ENCODE data around the gene TSNAX.

Gene TSNAX

DNA sequence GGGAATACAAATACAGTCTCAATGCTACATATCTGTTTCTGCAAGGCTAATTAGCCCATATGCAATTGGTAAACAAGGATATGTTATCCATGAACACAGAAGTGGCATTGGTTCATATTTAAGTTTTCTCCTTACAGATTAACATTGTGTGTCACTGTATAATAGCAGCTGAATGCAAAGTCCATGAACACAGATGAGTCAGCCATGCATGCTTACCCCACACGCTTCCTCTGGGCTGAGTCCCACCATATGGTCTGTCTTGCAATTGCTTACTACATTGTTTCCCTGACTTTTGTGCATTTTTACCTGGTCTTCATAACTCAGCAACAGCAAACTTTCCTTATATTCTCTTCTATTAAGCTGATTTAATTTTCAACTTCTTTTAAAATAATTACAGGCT is 41.5 kb upstream of the TSNAX start:
- TF ChIP-seq, protein P1, sequence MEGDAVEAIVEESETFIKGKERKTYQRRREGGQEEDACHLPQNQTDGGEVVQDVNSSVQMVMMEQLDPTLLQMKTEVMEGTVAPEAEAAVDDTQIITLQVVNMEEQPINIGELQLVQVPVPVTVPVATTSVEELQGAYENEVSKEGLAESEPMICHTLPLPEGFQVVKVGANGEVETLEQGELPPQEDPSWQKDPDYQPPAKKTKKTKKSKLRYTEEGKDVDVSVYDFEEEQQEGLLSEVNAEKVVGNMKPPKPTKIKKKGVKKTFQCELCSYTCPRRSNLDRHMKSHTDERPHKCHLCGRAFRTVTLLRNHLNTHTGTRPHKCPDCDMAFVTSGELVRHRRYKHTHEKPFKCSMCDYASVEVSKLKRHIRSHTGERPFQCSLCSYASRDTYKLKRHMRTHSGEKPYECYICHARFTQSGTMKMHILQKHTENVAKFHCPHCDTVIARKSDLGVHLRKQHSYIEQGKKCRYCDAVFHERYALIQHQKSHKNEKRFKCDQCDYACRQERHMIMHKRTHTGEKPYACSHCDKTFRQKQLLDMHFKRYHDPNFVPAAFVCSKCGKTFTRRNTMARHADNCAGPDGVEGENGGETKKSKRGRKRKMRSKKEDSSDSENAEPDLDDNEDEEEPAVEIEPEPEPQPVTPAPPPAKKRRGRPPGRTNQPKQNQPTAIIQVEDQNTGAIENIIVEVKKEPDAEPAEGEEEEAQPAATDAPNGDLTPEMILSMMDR (IDR thresholded peaks at IDR 0.05): no peak
- H3K36me3 Mint-ChIP-seq (ENCODE audit: low read depth): no peaks in the 10 kb centered on the region
- H3K27ac Mint-ChIP-seq: no peak overlapping the region
- no peaks in the 10 kb centered on the region for H3K9me3 Mint-ChIP-seq
- H3K4me3 Mint-ChIP-seq: no peak overlapping the region
- no peaks in the 10 kb centered on the region for H3K4me1 Mint-ChIP-seq
- H3K27me3 Mint-ChIP-seq (ENCODE audit: low read depth, poor library complexity): no peaks in the 10 kb centered on the region
- DNase-seq: no peak

DNA sequence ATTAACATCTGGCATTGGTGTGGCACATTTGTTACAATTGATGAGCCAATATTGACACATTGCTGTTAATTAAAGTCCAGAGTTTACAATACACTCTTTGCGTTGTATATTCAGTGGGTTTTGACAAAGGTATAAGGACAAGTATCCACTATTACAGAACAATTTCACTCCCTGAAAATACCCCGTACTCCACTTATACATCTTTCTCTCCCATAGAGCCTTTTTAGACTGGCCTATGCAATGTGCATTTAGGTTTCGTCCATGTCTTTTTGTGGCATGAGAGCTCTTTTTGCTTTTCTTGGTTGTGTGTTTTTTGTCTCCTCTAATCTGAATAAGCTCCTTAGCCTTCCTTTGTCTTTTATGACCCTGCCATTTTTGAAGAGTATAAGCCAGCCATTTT is 40.6 kb upstream of the TSNAX start:
- no peak for DNase-seq
- Mint-ChIP-seq H3K9me3 (no peaks in the 10 kb centered on the region), H3K27ac (no peak overlapping the region), H3K4me3 (no peak overlapping the region), H3K27me3 (ENCODE audit: low read depth, poor library complexity) (no peaks in the 10 kb centered on the region), H3K36me3 (ENCODE audit: low read depth) (no peaks in the 10 kb centered on the region), H3K4me1 (no peaks in the 10 kb centered on the region)
- TF ChIP-seq, protein P1 (IDR thresholded peaks at IDR 0.05): no peak

DNA sequence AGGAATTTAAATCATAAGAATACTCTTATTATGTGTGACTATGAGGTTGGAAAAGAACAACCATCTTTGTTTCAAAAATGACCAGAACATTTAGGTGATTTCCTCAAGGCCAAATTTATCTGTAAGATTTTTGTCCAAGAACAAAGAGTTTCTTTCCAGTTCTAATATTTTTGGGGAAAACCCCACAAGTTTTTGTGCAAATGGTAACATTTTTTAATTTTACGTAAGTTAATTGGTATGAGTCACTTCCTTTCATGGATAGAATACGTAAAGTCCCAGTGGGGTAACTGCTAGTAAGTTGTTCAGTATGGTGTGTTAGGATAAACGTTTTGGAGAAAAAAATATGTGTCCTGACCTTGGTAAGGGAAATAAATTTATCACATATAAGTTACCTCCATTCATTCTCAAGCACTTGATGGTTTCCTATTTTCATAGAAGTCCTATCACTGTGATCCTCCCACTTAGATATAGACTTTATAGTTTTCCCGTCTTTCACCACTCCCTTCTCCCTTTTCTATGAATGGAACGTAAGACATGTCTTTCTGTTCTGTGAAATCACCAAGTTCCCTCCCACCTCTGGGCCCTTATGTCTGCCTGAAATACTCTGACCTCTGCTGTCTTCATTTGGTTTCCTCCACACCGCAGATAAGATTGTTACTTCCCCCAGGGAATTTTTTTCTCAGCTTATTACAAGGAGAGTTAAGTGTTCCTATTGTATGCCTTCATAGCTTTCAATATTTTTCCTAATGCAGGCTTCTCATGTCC is 34.9 kb upstream of the TSNAX start:
- no peaks in the 10 kb centered on the region for H3K36me3 Mint-ChIP-seq (ENCODE audit: low read depth)
- H3K27ac Mint-ChIP-seq: no peak overlapping the region
- no peak for DNase-seq
- TF ChIP-seq, protein P1 (IDR thresholded peaks at IDR 0.05): no peak
- no peaks in the 10 kb centered on the region for H3K27me3 Mint-ChIP-seq (ENCODE audit: low read depth, poor library complexity)
- no peak overlapping the region for H3K4me3 Mint-ChIP-seq
- peaks cover 12% of the 10 kb centered on the region for H3K9me3 Mint-ChIP-seq
- no peaks in the 10 kb centered on the region for H3K4me1 Mint-ChIP-seq

DNA sequence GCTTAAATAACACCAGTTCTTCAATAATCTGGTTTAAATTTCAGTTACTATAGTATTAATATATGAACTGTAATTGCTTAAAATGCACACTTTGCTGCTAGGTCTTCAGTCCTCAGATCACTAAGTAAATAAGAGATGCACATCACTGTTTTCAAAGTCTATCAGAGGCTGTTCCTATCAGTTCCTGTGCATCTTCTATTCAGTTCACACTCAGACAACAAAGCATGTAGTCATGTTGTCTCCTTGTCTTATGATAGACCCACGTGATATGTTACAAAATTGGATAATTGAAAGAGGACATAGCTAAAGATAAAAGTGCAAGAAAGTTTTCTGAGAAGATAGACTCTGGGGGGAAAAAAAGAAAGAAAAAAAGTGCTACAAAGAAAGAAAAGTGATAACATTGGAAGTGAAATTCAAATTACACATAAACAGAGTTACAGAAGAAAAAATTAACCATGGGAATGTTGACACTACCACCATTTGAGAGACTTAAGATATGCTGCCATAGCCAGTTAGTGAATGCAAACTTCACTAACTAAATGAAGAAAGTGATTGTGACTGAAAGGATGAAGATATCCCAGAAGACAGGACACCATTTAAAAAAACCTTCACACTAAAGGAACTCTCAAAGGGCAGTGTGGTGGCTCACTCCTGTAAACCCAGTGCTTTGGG is 33.9 kb upstream of the TSNAX start:
- Mint-ChIP-seq H3K4me1 (no peaks in the 10 kb centered on the region), H3K9me3 (peaks cover 19% of the 10 kb centered on the region), H3K27me3 (ENCODE audit: low read depth, poor library complexity) (no peaks in the 10 kb centered on the region), H3K27ac (no peak overlapping the region), H3K4me3 (no peak overlapping the region), H3K36me3 (ENCODE audit: low read depth) (no peaks in the 10 kb centered on the region)
- DNase-seq: no peak
- TF ChIP-seq, protein P1 (IDR thresholded peaks at IDR 0.05): no peak

GRCh38 chr1:231497629-231498152 is 30.8 kb upstream of the TSNAX start:
- Mint-ChIP-seq H3K9me3 (peaks cover 35% of the 10 kb centered on the region), H3K4me3 (no peak overlapping the region), H3K27ac (no peak overlapping the region), H3K27me3 (ENCODE audit: low read depth, poor library complexity) (peaks cover 3% of the 10 kb centered on the region), H3K4me1 (no peaks in the 10 kb centered on the region), H3K36me3 (ENCODE audit: low read depth) (no peaks in the 10 kb centered on the region)
- no peak for DNase-seq
- TF ChIP-seq, protein P1 (IDR thresholded peaks at IDR 0.05): no peak

Measured in nephron progenitor cell (in vitro differentiated cells).